Hepatocyte (in vitro differentiated cells): ENCODE results near the gene IL16.

Experiments
- CTCF ChIP-seq: fragments of 200-600 bp; sonication (generic); IDR thresholded peaks from 2 replicates; pipeline ENCODE4 v1.5.1; 2016; ENCODE audit warnings: antibody characterized with exemption, mild to moderate bottlenecking; ENCODE audit not compliant: poor library complexity
- EZH2 ChIP-seq: fragments of 200-600 bp; sonication (generic); IDR thresholded peaks from 2 replicates; pipeline ENCODE4 v1.6.1; 2016; ENCODE audit warnings: antibody characterized with exemption, mild to moderate bottlenecking, borderline replicate concordance
- EZH2phosphoT487 ChIP-seq: fragments of 200-600 bp; sonication (generic); IDR thresholded peaks from one replicate; pipeline ENCODE4 v1.6.1; 2018; ENCODE audit warnings: antibody characterized with exemption, mild to moderate bottlenecking, low read depth, moderate library complexity; ENCODE audit not compliant: unreplicated experiment, severe bottlenecking

- TF ChIP-seq CTCF (no peak), EZH2phosphoT487 (no peak), EZH2 (no peak)
Observed at GRCh38 chr15:81270188-81270587, 73.5 kb downstream of the IL16 start.
